ENCODE data around the gene RRAGD. TPM values are rescaled to one million over a fixed set of nuclear protein-coding genes. Genes with fewer than 3 reads are reported as not detected.

The RRAGD gene
- total and polyA plus RNA-seq, 2 of the 13 experiments (the other 11 are each of a cell fraction or from before 2014, with no cell fraction given) = 0.35 to 0.53 TPM

DNA sequence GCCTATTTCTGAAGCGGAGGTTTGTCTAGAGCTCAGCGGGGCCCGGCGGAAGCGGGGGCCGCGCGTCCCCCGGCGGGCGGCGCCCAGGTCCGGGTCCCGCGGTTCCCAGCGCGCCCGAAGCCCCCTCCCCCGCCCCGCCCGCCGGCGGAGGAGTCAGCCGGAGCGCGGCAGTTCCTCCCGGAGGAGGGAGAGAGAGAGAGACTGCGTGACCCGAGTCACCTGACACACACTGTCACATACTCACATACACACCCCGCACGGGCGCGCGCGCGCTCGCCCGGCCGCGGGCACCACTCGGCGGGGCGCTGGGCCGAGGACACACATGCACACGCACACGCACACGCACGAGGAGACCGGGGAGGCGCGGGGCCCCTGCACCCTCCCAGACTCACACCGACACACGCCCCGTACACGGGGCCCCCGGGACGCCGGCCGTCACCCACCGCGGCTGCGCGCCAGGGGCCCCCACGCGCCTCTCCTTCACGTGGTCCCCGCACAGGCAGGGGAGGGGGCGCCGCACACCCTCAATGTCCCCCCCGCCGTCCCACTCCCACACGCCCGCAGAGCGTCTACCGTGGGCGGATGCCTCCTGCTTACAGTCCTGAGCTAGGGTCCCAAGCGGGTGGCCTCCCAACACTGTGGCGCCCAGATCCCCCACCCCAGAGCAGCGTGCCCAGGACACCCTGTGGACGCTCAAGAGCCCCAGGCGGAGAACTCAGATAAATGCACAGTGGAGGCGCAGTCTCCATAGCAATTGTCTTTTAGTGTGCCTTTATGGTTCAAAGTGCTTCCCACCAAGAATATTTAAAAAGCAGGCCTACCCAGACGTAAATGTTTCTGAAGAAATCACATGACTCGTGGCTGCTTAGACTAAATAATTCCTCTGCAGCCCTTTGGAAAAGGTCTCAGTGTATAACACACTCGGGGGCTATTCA is at the start of gene RRAGD (continued):
- TF ChIP-seq ZNF101 (CRISPR knock-in tag; IDR thresholded peaks at IDR 0.05; ENCODE audit: borderline replicate concordance, low read depth) (no peak), MEIS1 (CRISPR knock-in tag; IDR thresholded peaks at IDR 0.05; ENCODE audit: borderline replicate concordance) (no peak)
- TF ChIP-seq, protein P1, sequence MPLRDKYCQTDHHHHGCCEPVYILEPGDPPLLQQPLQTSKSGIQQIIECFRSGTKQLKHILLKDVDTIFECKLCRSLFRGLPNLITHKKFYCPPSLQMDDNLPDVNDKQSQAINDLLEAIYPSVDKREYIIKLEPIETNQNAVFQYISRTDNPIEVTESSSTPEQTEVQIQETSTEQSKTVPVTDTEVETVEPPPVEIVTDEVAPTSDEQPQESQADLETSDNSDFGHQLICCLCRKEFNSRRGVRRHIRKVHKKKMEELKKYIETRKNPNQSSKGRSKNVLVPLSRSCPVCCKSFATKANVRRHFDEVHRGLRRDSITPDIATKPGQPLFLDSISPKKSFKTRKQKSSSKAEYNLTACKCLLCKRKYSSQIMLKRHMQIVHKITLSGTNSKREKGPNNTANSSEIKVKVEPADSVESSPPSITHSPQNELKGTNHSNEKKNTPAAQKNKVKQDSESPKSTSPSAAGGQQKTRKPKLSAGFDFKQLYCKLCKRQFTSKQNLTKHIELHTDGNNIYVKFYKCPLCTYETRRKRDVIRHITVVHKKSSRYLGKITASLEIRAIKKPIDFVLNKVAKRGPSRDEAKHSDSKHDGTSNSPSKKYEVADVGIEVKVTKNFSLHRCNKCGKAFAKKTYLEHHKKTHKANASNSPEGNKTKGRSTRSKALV (CRISPR knock-in tag; IDR thresholded peaks at IDR 0.05) = 0 out of 2 replicates have a peak, but pooled peaks have one; percentile 32

GRCh38 chr6:89460713-89461112 is 48.6 kb upstream of the RRAGD start:
- no peak overlapping the region for H3K4me3 ChIP-seq (replicated peaks in 1 of 3; ENCODE audit: insufficient read depth in 1 of 3, low read depth in 2 of 3, low read length in 3 of 3)
- BruUV-seq (replicated peaks) = no TSS peak
- H3K9ac ChIP-seq (ENCODE audit: insufficient read depth, low read depth, low read length) = no peak overlapping the region
- ChIA-PET CTCF (ENCODE audit: low intra/inter-chr PET ratio, low total read pairs) (no interaction called here), POLR2A (no interaction called here)
- ATAC-seq (no peak), DNase-seq (ENCODE audit: low spot score) (no peak), FAIRE-seq (no peak)
- H4K20me1 ChIP-seq (ENCODE audit: insufficient read depth, low read length) = no peaks in the 10 kb centered on the region
- H3K9me3 ChIP-seq (ENCODE audit: low read length) = no peaks in the 10 kb centered on the region
- in situ Hi-C loops (cut with HindIII; ENCODE audit: extremely low pct_ligation_motif_present, low pct_unique_long_range_greater_than_20kb) (no loop called here), intact Hi-C loops (cut with micrococcal nuclease; ENCODE audit: unreplicated experiment) (no loop called here)
- no peak overlapping the region for H3K27ac ChIP-seq (ENCODE audit: extremely low read length, insufficient read depth, low read length)
- no peak overlapping the region for H3K4me2 ChIP-seq (ENCODE audit: low read depth, low read length)
- H3K4me1 ChIP-seq (ENCODE audit: insufficient read depth, low read length) = no peaks in the 10 kb centered on the region
- 56% methylated on average over 7 of the region's 7 CpGs for WGBS (ENCODE audit: low lambda C conversion rate)
- no peaks in the 10 kb centered on the region for H3K79me2 ChIP-seq (ENCODE audit: insufficient read depth, low read length)
- no peaks in the 10 kb centered on the region for H3K36me3 ChIP-seq (replicated peaks in 1 of 2; ENCODE audit: control insufficient read depth in 1 of 2, insufficient read depth in 2 of 2, low read length in 2 of 2)
- H2AFZ ChIP-seq (ENCODE audit: low read length) = no peak overlapping the region
- no peaks in the 10 kb centered on the region for H3K27me3 ChIP-seq (ENCODE audit: control insufficient read depth in 1 of 2, insufficient read depth in 2 of 2, low read length in 2 of 2)
- TF ChIP-seq, protein P2, sequence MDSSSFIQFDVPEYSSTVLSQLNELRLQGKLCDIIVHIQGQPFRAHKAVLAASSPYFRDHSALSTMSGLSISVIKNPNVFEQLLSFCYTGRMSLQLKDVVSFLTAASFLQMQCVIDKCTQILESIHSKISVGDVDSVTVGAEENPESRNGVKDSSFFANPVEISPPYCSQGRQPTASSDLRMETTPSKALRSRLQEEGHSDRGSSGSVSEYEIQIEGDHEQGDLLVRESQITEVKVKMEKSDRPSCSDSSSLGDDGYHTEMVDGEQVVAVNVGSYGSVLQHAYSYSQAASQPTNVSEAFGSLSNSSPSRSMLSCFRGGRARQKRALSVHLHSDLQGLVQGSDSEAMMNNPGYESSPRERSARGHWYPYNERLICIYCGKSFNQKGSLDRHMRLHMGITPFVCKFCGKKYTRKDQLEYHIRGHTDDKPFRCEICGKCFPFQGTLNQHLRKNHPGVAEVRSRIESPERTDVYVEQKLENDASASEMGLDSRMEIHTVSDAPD (CRISPR knock-in tag; IDR thresholded peaks at IDR 0.05) = no peak
- no peak for TF ChIP-seq ZNF414 (CRISPR knock-in tag; IDR thresholded peaks at IDR 0.05)
- TF ChIP-seq, protein P3, sequence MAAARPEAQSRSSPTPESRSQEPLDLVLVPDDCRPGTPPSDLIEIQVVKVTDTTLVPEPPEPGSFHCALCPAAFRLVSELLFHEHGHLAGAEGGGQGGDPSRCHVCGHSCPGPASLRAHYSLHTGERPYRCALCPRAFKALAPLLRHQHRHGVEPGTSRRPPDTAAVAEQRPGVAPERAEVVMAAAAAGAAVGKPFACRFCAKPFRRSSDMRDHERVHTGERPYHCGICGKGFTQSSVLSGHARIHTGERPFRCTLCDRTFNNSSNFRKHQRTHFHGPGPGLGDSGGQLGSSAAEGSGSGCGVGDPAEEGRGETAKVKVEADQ (CRISPR knock-in tag; IDR thresholded peaks at IDR 0.05; ENCODE audit: borderline replicate concordance) = no peak
- TF ChIP-seq, protein P4, sequence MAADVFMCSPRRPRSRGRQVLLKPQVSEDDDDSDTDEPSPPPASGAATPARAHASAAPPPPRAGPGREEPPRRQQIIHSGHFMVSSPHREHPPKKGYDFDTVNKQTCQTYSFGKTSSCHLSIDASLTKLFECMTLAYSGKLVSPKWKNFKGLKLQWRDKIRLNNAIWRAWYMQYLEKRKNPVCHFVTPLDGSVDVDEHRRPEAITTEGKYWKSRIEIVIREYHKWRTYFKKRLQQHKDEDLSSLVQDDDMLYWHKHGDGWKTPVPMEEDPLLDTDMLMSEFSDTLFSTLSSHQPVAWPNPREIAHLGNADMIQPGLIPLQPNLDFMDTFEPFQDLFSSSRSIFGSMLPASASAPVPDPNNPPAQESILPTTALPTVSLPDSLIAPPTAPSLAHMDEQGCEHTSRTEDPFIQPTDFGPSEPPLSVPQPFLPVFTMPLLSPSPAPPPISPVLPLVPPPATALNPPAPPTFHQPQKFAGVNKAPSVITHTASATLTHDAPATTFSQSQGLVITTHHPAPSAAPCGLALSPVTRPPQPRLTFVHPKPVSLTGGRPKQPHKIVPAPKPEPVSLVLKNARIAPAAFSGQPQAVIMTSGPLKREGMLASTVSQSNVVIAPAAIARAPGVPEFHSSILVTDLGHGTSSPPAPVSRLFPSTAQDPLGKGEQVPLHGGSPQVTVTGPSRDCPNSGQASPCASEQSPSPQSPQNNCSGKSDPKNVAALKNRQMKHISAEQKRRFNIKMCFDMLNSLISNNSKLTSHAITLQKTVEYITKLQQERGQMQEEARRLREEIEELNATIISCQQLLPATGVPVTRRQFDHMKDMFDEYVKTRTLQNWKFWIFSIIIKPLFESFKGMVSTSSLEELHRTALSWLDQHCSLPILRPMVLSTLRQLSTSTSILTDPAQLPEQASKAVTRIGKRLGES (CRISPR knock-in tag; IDR thresholded peaks at IDR 0.05; ENCODE audit: borderline replicate concordance) = no peak
- TF ChIP-seq ZKSCAN8 (CRISPR knock-in tag; IDR thresholded peaks at IDR 0.05; ENCODE audit: borderline replicate concordance) = no peak
- TF ChIP-seq ZNF326 (CRISPR knock-in tag; IDR thresholded peaks at IDR 0.05; ENCODE audit: borderline replicate concordance) = no peak
- no peak for TF ChIP-seq POLR2A (IDR thresholded peaks at IDR 0.05; ENCODE audit: insufficient read depth in 1 of 2, low read depth in 2 of 2, low read length in 2 of 2)
- TF ChIP-seq SALL1 (CRISPR knock-in tag; IDR thresholded peaks at IDR 0.05) = no peak
- no peak for TF ChIP-seq FOXJ3 (CRISPR knock-in tag; IDR thresholded peaks at IDR 0.05; ENCODE audit: borderline replicate concordance)
- no peak for TF ChIP-seq ZBTB21 (CRISPR knock-in tag; IDR thresholded peaks at IDR 0.05)
- no peak for TF ChIP-seq NFIB (CRISPR knock-in tag; IDR thresholded peaks at IDR 0.05; ENCODE audit: borderline replicate concordance)

All from HepG2 (cell line).